Bronchial epithelial cell (primary cell): Measurements from ENCODE around the gene STYX. TPM values are rescaled to one million over a fixed set of nuclear protein-coding genes. Genes with fewer than 3 reads are reported as not detected.

Experiments used
- DNase-seq: peaks from one replicate; pipeline ENCODE4 v3.0.0-alpha.2; 2010; ENCODE audit warnings: low read depth
- FAIRE-seq: peaks from 2 replicates; lab custom pipeline; 2011; peaks lifted over from hg19 to GRCh38; lab: Jason Lieb, UNC
- H3K27me3 ChIP-seq: 2 replicates; pipeline ENCODE4 v1.5.1; 2011; ENCODE audit warnings: low read length; ENCODE audit not compliant: control insufficient read depth, insufficient read depth
- H3K36me3 ChIP-seq: 2 replicates; pipeline ENCODE4 v1.5.1; 2011; ENCODE audit warnings: low read length; ENCODE audit not compliant: control insufficient read depth, insufficient read depth
- H3K4me3 ChIP-seq: 2 replicates; pipeline ENCODE4 v1.5.1; 2011; ENCODE audit warnings: mild to moderate bottlenecking, low read depth, low read length, control low read depth
- total RNA-seq: library from RNA; depleted of rRNA; stranded (reverse); fragments of >200 nt; gene quantifications from 2 replicates; pipeline ENCODE4 v1.2.1, GENCODE V29; 2014
- TF ChIP-seq, protein P1 (sequence below): IDR thresholded peaks from 2 replicates; pipeline ENCODE4 v1.5.1; 2011; ENCODE audit warnings: mild to moderate bottlenecking, moderate library complexity, low read length, control low read depth, inconsistent platforms; ENCODE audit not compliant: insufficient read depth, severe bottlenecking

STYX gene
- total RNA-seq, 1 donor from 2014 or later = 12.6 TPM

- Histone ChIP-seq H3K36me3 (no peaks in the 10 kb centered on the region), H3K4me3 (no peak overlapping the region), H3K27me3 (no peaks in the 10 kb centered on the region)
- TF ChIP-seq, protein P1, sequence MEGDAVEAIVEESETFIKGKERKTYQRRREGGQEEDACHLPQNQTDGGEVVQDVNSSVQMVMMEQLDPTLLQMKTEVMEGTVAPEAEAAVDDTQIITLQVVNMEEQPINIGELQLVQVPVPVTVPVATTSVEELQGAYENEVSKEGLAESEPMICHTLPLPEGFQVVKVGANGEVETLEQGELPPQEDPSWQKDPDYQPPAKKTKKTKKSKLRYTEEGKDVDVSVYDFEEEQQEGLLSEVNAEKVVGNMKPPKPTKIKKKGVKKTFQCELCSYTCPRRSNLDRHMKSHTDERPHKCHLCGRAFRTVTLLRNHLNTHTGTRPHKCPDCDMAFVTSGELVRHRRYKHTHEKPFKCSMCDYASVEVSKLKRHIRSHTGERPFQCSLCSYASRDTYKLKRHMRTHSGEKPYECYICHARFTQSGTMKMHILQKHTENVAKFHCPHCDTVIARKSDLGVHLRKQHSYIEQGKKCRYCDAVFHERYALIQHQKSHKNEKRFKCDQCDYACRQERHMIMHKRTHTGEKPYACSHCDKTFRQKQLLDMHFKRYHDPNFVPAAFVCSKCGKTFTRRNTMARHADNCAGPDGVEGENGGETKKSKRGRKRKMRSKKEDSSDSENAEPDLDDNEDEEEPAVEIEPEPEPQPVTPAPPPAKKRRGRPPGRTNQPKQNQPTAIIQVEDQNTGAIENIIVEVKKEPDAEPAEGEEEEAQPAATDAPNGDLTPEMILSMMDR = no peak
- FAIRE-seq (no peak), DNase-seq (peak; percentile 88)
Measured at GRCh38 chr14:52701223-52701622, 28.7 kb upstream of the STYX start.

GRCh38 chr14:52703225-52703624, 26.7 kb upstream of the STYX start:
- no peaks in the 10 kb centered on the region for H3K27me3 ChIP-seq
- DNase-seq = peak; percentile 98
- TF ChIP-seq, protein P1 = no peak
- H3K36me3 ChIP-seq = no peaks in the 10 kb centered on the region
- FAIRE-seq = no peak
- H3K4me3 ChIP-seq = no peak overlapping the region

GRCh38 chr14:52703664-52704063, 26.3 kb upstream of the STYX start:
- Histone ChIP-seq H3K27me3 (no peaks in the 10 kb centered on the region), H3K36me3 (peaks cover under 1% of the 10 kb centered on the region), H3K4me3 (no peak overlapping the region)
- no peak for DNase-seq
- FAIRE-seq = no peak
- TF ChIP-seq, protein P1 = no peak

DNA sequence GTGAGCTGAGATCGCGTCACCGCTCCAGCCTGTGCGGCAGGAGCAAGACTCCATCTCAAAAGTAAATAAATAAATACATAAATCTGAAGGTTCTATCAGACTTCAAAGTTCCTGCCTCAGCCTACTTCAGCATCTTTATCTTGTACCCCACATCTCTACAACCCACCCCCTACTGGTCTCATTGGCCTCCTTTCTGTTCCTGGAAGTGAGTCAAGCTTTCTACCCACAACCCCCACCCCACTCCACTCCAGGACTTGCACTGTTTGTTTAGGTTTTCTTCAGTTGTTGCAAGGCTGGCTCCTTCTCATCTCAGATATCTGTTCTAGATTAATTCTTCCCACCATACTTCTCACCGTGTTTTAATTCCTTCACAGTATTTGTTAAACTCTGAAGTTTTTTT, 23.7 kb upstream of the STYX start:
- peak; percentile 48 for DNase-seq
- Histone ChIP-seq H3K36me3 (peaks cover 1% of the 10 kb centered on the region), H3K27me3 (no peaks in the 10 kb centered on the region), H3K4me3 (peak overlapping the region; percentile 58)
- no peak for FAIRE-seq
- TF ChIP-seq, protein P1 = no peak

- Histone ChIP-seq H3K27me3 (no peaks in the 10 kb centered on the region), H3K4me3 (peak within 1 kb of the TSS; percentile 58), H3K36me3 (peaks cover 1% of the 10 kb centered on the region)
- DNase-seq = peak; percentile 80
- TF ChIP-seq, protein P1 = no peak
- no peak for FAIRE-seq
Measured at GRCh38 chr14:52706724-52707706, 23.0 kb upstream of the STYX start, which contains the start of gene PSMC6. Gene PSMC6 (plus strand): TSS chr14:52707200. CDS start chr14:52707220, 20 bp downstream.
